Kidney (tissue), 22 donors: ENCODE measurements around the gene FXYD4. TPM values are rescaled to one million over a fixed set of nuclear protein-coding genes. Genes with fewer than 3 reads are reported as not detected.

ENCODE experiments used
- DNase-seq, 5 donors: peaks; one replicate each; pipeline ENCODE4 v3.0.0-alpha.2; 2013 to 2020
- FAIRE-seq: peaks from 2 replicates; lab custom pipeline; 2012; peaks lifted over from hg19 to GRCh38; lab: Jason Lieb, UNC
- H3K27ac ChIP-seq, 2 donors: one replicate each; pipeline ENCODE4 v1.7.0; 2013; ENCODE audit warnings: low read depth in 2 of 2, low read length in 2 of 2, inconsistent platforms in 1 of 2
- H3K27me3 ChIP-seq: one replicate; pipeline ENCODE4 v1.7.1; 2013; ENCODE audit warnings: low read length, inconsistent platforms; ENCODE audit not compliant: control insufficient read depth, insufficient read depth
- H3K36me3 ChIP-seq, 3 donors: one replicate each; pipeline versions ENCODE4 v1.7.0 to v1.7.1; 2013; ENCODE audit warnings: low read length in 3 of 3, control low read depth in 1 of 3, inconsistent platforms in 1 of 3; ENCODE audit not compliant: insufficient read depth in 3 of 3, control insufficient read depth in 2 of 3
- H3K4me1 ChIP-seq, 3 donors: one replicate each; pipeline versions ENCODE4 v1.7.0 to v1.7.1; 2013; ENCODE audit warnings: low read length in 3 of 3, inconsistent platforms in 1 of 3, low read depth in 1 of 3; ENCODE audit not compliant: control insufficient read depth in 2 of 3, insufficient read depth in 2 of 3
- H3K4me3 ChIP-seq, 3 donors: one replicate each; pipeline versions ENCODE4 v1.7.0 to v1.8.1; 2013; ENCODE audit warnings: low read length in 3 of 3, control low read depth in 1 of 3, inconsistent platforms in 1 of 3
- H3K9ac ChIP-seq, 3 donors: one replicate each; pipeline versions ENCODE4 v1.7.0 to v1.7.1; 2013; ENCODE audit warnings: low read length in 3 of 3, control low read depth in 1 of 3, inconsistent platforms in 1 of 3
- H3K9me3 ChIP-seq, 3 donors: one replicate each; pipeline versions ENCODE4 v1.7.0 to v1.7.1; 2013; ENCODE audit warnings: low read length in 3 of 3, control low read depth in 1 of 3, inconsistent platforms in 1 of 3; ENCODE audit not compliant: control insufficient read depth in 2 of 3, insufficient read depth in 1 of 3
- intact Hi-C: fragments of 100-400 bp; cut with DNase I; formaldehyde crosslinking; loops from one replicate; pipeline ENCODE4 v1.11.1; 2022
- long read RNA-seq, 10 donors: library from polyadenylated mRNA in 1 of 10; unstranded in 1 of 10; transcript quantifications; one replicate each; pipeline ENCODE4 v2.0.0 and lab custom pipeline, GENCODE V29; 2021 to 2026
- polyA plus RNA-seq: library from polyadenylated mRNA; stranded (reverse); fragments of 350-450 nt; fragmentation: Illumina TruSeq; extraction: RNeasy Lipid Tissue Mini Kit (QIAGEN cat#74804); gene quantifications from one replicate; pipeline ENCODE4 v1.2.3, GENCODE V29; 2014; ENCODE audit warnings: low read depth, low replicate concordance; ENCODE audit not compliant: insufficient read depth
- total RNA-seq: library from RNA; stranded (reverse); fragmentation: NEBNext Ultra II Directional; extraction: Animal tissue kit (Norgen Biotek cat#: 25700); gene quantifications from one replicate; pipeline ENCODE4 v1.2.1, GENCODE V29; 2021
- TF ChIP-seq, protein P1 (sequence below): IDR thresholded peaks from 3 replicates; pipeline ENCODE4 v1.5.1; 2012; ENCODE audit warnings: mild to moderate bottlenecking, moderate library complexity, borderline replicate concordance; ENCODE audit not compliant: insufficient read depth; ENCODE audit errors: extremely low read depth
- donor health status: control.
- donor health status: control.
- donor health status: control.
- donor health status: control.
- donor health status: control.
- donor health status: DM: yes; HTN: yes; CAD: no.
- donor health status: Normal renal cell carcinoma (clear cell type).

Gene FXYD4, protein sequence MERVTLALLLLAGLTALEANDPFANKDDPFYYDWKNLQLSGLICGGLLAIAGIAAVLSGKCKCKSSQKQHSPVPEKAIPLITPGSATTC
- total RNA-seq (109 TPM), polyA plus RNA-seq (392 TPM)
- long read RNA-seq, donor 1 = 0 reads
- long read RNA-seq, donor 2, partial matches to known transcripts = 38 of 101 reads
- long read RNA-seq, donor 2, other reads (novel, unspliced or antisense) = 63 of 101 reads
- long read RNA-seq, donor 3, partial matches to known transcripts = 9 of 11 reads
- long read RNA-seq, donor 3, other reads (novel, unspliced or antisense) = 0 of 11 reads
- long read RNA-seq, donor 4 = 0 reads
- long read RNA-seq, donor 5 = 0 reads
- long read RNA-seq, donor 6 = 0 reads
- long read RNA-seq, donor 7, transcript FXYD4-201 (9 exons, 770 nt) = major isoform, 13 of 49 reads
- long read RNA-seq, donor 7, partial matches to known transcripts = 16 of 49 reads
- long read RNA-seq, donor 7, other reads (novel, unspliced or antisense) = 19 of 49 reads
- long read RNA-seq, donor 8, partial matches to known transcripts = 45 of 116 reads
- long read RNA-seq, donor 8, other reads (novel, unspliced or antisense) = 71 of 116 reads
- long read RNA-seq, donor 9 = 0 reads
- long read RNA-seq, donor 10 = 0 reads

DNA sequence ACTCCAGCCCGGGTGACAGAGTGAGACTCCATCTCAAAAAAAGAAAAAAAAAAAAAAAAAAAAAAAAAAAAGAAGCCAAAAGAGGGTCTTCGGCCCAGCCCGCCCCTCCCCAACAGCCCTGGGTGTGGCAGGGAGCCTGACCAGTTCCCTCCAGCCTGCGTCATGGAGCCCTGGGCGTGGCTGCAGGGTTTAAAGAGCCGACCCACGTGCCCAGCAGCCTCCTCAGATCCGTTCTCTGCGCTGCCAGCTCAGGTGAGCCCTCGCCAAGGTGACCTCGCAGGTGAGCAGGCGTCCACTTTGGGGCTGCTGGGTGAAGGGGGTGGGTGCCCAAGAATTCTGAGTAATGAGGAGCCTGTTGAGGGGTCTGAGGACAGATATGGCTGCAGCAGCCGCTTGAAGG lies at the start of gene FXYD4:
TSS of gene FXYD4 (plus strand) at position 219 of the 400 bp plus-strand sequence. CDS start 2,111 bp downstream, outside the sequence.
- Histone ChIP-seq H3K27me3 (no peaks in the 10 kb centered on the region), H3K27ac (peak within 1 kb of the TSS; percentile 22 to 37), H3K4me1 (no peaks in the 10 kb centered on the region), H3K36me3 (no peaks in the 10 kb centered on the region), H3K9ac (no peak within 1 kb of the TSS), H3K9me3 (no peaks in the 10 kb centered on the region), H3K4me3 (peak within 1 kb of the TSS in 2 of 3 donors; percentile 24 to 39)
- intact Hi-C loops = no loop called here
- TF ChIP-seq, protein P1, sequence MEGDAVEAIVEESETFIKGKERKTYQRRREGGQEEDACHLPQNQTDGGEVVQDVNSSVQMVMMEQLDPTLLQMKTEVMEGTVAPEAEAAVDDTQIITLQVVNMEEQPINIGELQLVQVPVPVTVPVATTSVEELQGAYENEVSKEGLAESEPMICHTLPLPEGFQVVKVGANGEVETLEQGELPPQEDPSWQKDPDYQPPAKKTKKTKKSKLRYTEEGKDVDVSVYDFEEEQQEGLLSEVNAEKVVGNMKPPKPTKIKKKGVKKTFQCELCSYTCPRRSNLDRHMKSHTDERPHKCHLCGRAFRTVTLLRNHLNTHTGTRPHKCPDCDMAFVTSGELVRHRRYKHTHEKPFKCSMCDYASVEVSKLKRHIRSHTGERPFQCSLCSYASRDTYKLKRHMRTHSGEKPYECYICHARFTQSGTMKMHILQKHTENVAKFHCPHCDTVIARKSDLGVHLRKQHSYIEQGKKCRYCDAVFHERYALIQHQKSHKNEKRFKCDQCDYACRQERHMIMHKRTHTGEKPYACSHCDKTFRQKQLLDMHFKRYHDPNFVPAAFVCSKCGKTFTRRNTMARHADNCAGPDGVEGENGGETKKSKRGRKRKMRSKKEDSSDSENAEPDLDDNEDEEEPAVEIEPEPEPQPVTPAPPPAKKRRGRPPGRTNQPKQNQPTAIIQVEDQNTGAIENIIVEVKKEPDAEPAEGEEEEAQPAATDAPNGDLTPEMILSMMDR = no peak
- DNase-seq (peak in 1 of 5 donors; percentile 72), FAIRE-seq (no peak)

DNA sequence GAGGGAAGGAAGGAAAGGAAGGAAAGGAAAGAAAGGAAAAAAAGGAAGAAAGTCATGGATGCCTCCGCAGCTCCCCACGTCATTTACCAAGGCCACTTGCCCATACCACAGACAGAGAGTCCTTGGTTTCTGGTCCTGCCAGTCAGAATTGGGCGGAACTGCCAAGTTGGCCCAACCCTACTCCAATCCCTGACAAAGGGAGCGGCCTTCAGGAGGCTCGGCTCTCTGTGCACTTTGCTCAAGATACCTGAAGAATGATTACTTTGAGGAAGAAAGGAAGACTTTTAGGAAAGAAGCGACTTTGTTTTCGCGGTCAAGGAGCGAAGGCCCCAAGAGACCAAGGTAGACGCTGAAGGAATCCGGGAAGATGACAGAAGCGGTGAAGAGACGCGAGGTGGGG lies 49.1 kb upstream of the FXYD4 start:
- no peaks in the 10 kb centered on the region for H3K9me3 ChIP-seq
- DNase-seq (no peak), FAIRE-seq (no peak)
- H3K9ac ChIP-seq = no peak overlapping the region
- no peaks in the 10 kb centered on the region for H3K36me3 ChIP-seq
- no peak overlapping the region for H3K27ac ChIP-seq
- intact Hi-C loops = no loop called here
- TF ChIP-seq, protein P1 = no peak
- peak overlapping the region in 2 of 3 donors; percentile 26 to 47 for H3K4me3 ChIP-seq
- no peaks in the 10 kb centered on the region for H3K27me3 ChIP-seq
- peaks cover 0 to 6% (median 0%) of the 10 kb centered on the region in 3 donors for H3K4me1 ChIP-seq

DNA sequence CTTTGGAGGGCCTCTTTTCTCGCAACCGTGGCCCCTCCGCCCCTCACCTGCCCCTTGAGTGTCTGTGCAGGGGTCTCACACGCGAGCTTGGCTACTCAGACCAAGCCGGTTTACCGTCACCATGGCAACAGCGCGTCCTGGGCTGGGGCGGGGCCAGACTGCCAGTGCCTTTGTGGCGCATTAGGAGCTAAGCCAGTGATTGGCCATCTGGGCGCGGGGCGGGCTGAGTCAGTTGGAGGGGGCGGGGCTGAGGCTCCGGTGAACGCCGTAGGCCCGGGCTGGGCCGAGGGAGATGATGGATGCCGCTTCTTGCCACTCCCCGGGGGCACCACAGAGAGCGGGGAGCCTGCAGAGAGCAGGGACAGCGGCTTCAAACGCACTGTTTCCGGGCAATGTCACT lies 48.7 kb upstream of the FXYD4 start:
- no peaks in the 10 kb centered on the region for H3K36me3 ChIP-seq
- no peaks in the 10 kb centered on the region for H3K27me3 ChIP-seq
- DNase-seq = peak; percentile 97 to 98 (median 97)
- H3K9ac ChIP-seq = peak overlapping the region in 2 of 3 donors; percentile 24 to 29
- H3K9me3 ChIP-seq = no peaks in the 10 kb centered on the region
- peak overlapping the region; percentile 52 to 61 (median 60) for H3K4me3 ChIP-seq
- FAIRE-seq = no peak
- H3K27ac ChIP-seq = no peak overlapping the region
- H3K4me1 ChIP-seq = peaks cover 0 to 6% (median 0%) of the 10 kb centered on the region in 3 donors
- intact Hi-C loops = no loop called here
- TF ChIP-seq, protein P1 = no peak
